ENCODE results near the gene PLBD1. TPM values are rescaled to one million over a fixed set of nuclear protein-coding genes. Genes with fewer than 3 reads are reported as not detected.

PLBD1 gene
- total RNA-seq, 1 experiment from 2014 or later, result 0.30 TPM

DNA sequence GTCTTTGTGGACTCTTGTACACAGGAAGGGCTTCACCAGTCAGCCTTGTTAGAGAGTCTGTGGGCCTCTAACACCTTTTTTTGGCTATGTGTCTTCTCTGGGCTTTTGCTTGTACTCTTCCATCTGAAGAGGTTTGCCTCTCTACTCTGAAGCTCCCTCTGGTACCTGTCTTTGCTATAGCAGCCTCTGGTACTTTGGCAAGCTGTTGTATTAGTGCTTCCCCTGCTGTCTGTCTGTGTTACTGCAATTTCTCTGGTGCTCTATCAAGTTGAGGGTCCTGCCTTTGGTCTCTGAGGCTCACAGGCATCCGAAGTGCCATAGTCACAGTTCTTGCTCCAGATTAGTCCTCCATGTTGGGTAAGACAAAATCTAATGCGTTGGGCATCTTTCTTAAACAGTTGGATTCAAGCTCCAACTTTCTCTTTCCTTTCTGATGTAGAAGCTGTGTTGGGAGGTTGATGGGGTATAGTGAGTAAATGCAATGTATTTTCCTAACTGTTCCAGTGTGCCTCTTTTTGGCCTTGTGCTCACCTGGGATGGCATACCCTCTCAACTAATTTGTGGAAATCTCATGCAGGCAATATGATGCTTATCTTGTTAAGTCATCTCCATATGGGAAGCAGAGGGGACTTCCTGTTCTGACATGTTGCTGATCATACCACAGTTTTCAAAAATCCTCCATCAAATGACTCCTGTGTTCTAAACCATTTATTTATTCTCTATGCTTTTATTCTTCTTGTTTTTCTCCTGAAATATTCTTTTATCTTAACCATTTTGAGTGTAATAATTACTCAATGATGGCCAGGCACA, 113.4 kb downstream of the PLBD1 start:
- no peak overlapping the region for H3K4me2 ChIP-seq (ENCODE audit: low read length)
- intact Hi-C loops (cut with micrococcal nuclease), result loop anchor here (1.0 to 5.0 kb wide), 2 partner anchors 216 to 267 kb away; no protein-coding TSS in a partner anchor
- H3K27ac ChIP-seq (ENCODE audit: low read depth, low read length), result no peak overlapping the region
- H4K20me1 ChIP-seq (ENCODE audit: insufficient read depth), result no peaks in the 10 kb centered on the region
- no peaks in the 10 kb centered on the region for H3K36me3 ChIP-seq (ENCODE audit: control insufficient read depth in 1 of 2, insufficient read depth in 2 of 2, low read length in 2 of 2)
- no peak overlapping the region for H3K9ac ChIP-seq (ENCODE audit: low read length)
- no peaks in the 10 kb centered on the region for H3K27me3 ChIP-seq (ENCODE audit: insufficient read depth, low read length)
- no peaks in the 10 kb centered on the region for H3K9me3 ChIP-seq (ENCODE audit: control insufficient read depth in 1 of 2, insufficient read depth in 1 of 2, low read depth in 1 of 2, low read length in 2 of 2)
- no peak overlapping the region for H2AFZ ChIP-seq (ENCODE audit: low read depth, low read length, poor library complexity, severe bottlenecking)
- no peak for TF ChIP-seq JUND (IDR thresholded peaks at IDR 0.05)
- TF ChIP-seq, protein P1, sequence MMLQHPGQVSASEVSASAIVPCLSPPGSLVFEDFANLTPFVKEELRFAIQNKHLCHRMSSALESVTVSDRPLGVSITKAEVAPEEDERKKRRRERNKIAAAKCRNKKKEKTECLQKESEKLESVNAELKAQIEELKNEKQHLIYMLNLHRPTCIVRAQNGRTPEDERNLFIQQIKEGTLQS (IDR thresholded peaks at IDR 0.05), result no peak
- no peak for TF ChIP-seq POLR2AphosphoS5 (IDR thresholded peaks at IDR 0.05; ENCODE audit: low read depth, low read length)
- TF ChIP-seq, protein P2, sequence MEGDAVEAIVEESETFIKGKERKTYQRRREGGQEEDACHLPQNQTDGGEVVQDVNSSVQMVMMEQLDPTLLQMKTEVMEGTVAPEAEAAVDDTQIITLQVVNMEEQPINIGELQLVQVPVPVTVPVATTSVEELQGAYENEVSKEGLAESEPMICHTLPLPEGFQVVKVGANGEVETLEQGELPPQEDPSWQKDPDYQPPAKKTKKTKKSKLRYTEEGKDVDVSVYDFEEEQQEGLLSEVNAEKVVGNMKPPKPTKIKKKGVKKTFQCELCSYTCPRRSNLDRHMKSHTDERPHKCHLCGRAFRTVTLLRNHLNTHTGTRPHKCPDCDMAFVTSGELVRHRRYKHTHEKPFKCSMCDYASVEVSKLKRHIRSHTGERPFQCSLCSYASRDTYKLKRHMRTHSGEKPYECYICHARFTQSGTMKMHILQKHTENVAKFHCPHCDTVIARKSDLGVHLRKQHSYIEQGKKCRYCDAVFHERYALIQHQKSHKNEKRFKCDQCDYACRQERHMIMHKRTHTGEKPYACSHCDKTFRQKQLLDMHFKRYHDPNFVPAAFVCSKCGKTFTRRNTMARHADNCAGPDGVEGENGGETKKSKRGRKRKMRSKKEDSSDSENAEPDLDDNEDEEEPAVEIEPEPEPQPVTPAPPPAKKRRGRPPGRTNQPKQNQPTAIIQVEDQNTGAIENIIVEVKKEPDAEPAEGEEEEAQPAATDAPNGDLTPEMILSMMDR (IDR thresholded peaks at IDR 0.05 in 2 of 3, conservative IDR thresholded peaks at IDR 0.05 in 1 of 3; ENCODE audit: borderline replicate concordance in 1 of 3, insufficient read depth in 1 of 3, low read depth in 2 of 3, low read length in 2 of 3), result peak; percentile 86 to 98 (median 88)
- TF ChIP-seq, protein P3, sequence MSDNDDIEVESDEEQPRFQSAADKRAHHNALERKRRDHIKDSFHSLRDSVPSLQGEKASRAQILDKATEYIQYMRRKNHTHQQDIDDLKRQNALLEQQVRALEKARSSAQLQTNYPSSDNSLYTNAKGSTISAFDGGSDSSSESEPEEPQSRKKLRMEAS (IDR thresholded peaks at IDR 0.05), result no peak
- TF ChIP-seq YY1 (IDR thresholded peaks at IDR 0.05; ENCODE audit: extremely low read depth, insufficient replicate concordance, low read depth, low read length), result no peak
- TF ChIP-seq FOSL1 (IDR thresholded peaks at IDR 0.05; ENCODE audit: low read depth), result no peak
- TF ChIP-seq, protein P4, sequence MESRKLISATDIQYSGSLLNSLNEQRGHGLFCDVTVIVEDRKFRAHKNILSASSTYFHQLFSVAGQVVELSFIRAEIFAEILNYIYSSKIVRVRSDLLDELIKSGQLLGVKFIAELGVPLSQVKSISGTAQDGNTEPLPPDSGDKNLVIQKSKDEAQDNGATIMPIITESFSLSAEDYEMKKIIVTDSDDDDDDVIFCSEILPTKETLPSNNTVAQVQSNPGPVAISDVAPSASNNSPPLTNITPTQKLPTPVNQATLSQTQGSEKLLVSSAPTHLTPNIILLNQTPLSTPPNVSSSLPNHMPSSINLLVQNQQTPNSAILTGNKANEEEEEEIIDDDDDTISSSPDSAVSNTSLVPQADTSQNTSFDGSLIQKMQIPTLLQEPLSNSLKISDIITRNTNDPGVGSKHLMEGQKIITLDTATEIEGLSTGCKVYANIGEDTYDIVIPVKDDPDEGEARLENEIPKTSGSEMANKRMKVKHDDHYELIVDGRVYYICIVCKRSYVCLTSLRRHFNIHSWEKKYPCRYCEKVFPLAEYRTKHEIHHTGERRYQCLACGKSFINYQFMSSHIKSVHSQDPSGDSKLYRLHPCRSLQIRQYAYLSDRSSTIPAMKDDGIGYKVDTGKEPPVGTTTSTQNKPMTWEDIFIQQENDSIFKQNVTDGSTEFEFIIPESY (IDR thresholded peaks at IDR 0.05; ENCODE audit: extremely low read depth, insufficient replicate concordance, low read length), result no peak
- TF ChIP-seq ELF1 (IDR thresholded peaks at IDR 0.05; ENCODE audit: borderline replicate concordance, low read depth), result no peak
- TF ChIP-seq RAD21 (IDR thresholded peaks at IDR 0.05; ENCODE audit: low read depth), result peak; percentile 91
- no peaks in the 10 kb centered on the region for H3K9me2 ChIP-seq (ENCODE audit: insufficient read depth)
- H3K79me2 ChIP-seq (ENCODE audit: insufficient read depth, low read length), result no peaks in the 10 kb centered on the region
- ChIA-PET POLR2A (no interaction called here), RAD21 (ENCODE audit: low non-redundant PET in 1 of 2, low total read pairs in 2 of 2, uncharacterized antibody in 2 of 2, unreplicated experiment in 2 of 2) (interaction anchor here (0.7 to 2.1 kb wide), 4 partner anchors 216 to 590 kb away, joined by 3 to 10 read pairs (median 4); no protein-coding TSS in a partner anchor), CTCF (interaction anchor here (1.3 to 5.2 kb wide), 4 partner anchors 10 to 268 kb away, joined by 3 to 51 read pairs (median 6); no protein-coding TSS in a partner anchor)
- no peaks in the 10 kb centered on the region for H3K4me1 ChIP-seq (ENCODE audit: control insufficient read depth in 1 of 2, insufficient read depth in 2 of 2, low read length in 2 of 2)
- DNase-seq (ENCODE audit: low read depth, low spot score), result peak; percentile 59
- no TSS peak for BruUV-seq (replicated peaks)
- ATAC-seq, result peak; percentile 88
- H3K4me3 ChIP-seq (replicated peaks in 1 of 2; ENCODE audit: low read depth in 1 of 2, low read length in 2 of 2), result no peak overlapping the region

Other genes with a start within 250 kb of the PLBD1 start
- 38.6 TPM for gene ATF7IP, start 202.2 kb downstream of the PLBD1 start, total RNA-seq (2021; ENCODE audit: unreplicated experiment)
- gene GUCY2C, start 128.7 kb upstream of the PLBD1 start, total RNA-seq (2021; ENCODE audit: unreplicated experiment), result not detected
- gene WBP11, start 235.6 kb upstream of the PLBD1 start, total RNA-seq (2021; ENCODE audit: unreplicated experiment), result 67.4 TPM
- 3.5 TPM for gene C12orf60, start 235.8 kb upstream of the PLBD1 start, total RNA-seq (2021; ENCODE audit: unreplicated experiment)
- gene SMCO3, start 246.3 kb upstream of the PLBD1 start, total RNA-seq (2021; ENCODE audit: unreplicated experiment), result not detected